Ovary (tissue), 3 donors: ENCODE results near the gene MFSD2A.

Experiments
- CTCF ChIP-seq, 3 donors: fragments of 450-650 bp in 2 of 3; fragments of 200-600 bp in 1 of 3; IDR thresholded peaks; one replicate each; pipeline versions ENCODE4 v1.5.1 to v1.8.0; 2016 to 2022; ENCODE audit warnings: antibody characterized with exemption in 3 of 3, mild to moderate bottlenecking in 1 of 3
- POLR2A ChIP-seq: fragments of 450-650 bp; IDR thresholded peaks from one replicate; pipeline ENCODE4 v1.6.1; 2017; ENCODE audit warnings: antibody characterized with exemption, mild to moderate bottlenecking, moderate library complexity
- donor health status: DM: no; HTN: no; CAD: no.

DNA sequence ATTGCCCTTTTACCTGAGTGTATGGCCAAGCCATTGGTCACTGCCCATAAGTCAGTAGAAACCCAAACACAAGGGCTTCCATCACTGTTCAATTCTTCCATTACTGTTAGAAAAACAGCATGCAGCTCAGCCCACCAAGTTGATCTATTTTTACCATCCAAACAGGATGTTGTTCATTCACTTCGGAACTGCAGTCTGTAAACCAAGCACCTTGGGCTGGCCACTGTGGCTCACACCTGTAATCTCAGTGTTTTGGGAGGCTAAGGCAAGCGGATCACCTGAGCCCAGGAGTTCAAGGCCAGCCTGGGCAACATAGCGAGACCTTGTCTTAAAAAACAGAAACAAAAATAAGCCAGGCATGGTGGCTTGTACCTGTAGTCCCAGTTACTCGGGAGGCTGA is 8.7 kb upstream of the MFSD2A start:
- TF ChIP-seq CTCF (IDR thresholded peaks at IDR 0.05) (no peak), POLR2A (no peak)
